Fibroblast of peridontal ligament (primary cell): ENCODE data around the gene SEC24D.
"Not testable (repeated sequence)": the region's sequence is repeated elsewhere in the genome, so short reads cannot be mapped to it uniquely, and the experiment has no call there.

Experiments
- DNase-seq: peaks from one replicate; pipeline ENCODE4 v3.0.0-alpha.2; 2010; ENCODE audit errors: extremely low read depth

The SEC24D gene

GRCh38 chr4:118810991-118811764 lies 24.7 kb downstream of the SEC24D start:
- DNase-seq = peak; percentile 89

- no peak for DNase-seq
These were observed 28.3 kb downstream of the SEC24D start for GRCh38 chr4:118807659-118808058.

GRCh38 chr4:118803253-118803652 lies 32.7 kb downstream of the SEC24D start:
- DNase-seq = no peak

- no peak for DNase-seq
These were observed 33.9 kb downstream of the SEC24D start for GRCh38 chr4:118801895-118802575.

GRCh38 chr4:118799231-118799942 lies 36.5 kb downstream of the SEC24D start:
- no peak for DNase-seq

- DNase-seq = no peak
These were observed 37.3 kb downstream of the SEC24D start for GRCh38 chr4:118798658-118799057.

- no peak for DNase-seq
These were observed 38.3 kb downstream of the SEC24D start for GRCh38 chr4:118797558-118798142.

- DNase-seq = not testable (repeated sequence)
These were observed 44.1 kb downstream of the SEC24D start for GRCh38 chr4:118791690-118792446.

- no peak for DNase-seq
These were observed 45.4 kb downstream of the SEC24D start for GRCh38 chr4:118790544-118790943.

GRCh38 chr4:118788911-118789310 lies 47.0 kb downstream of the SEC24D start:
- no peak for DNase-seq

- DNase-seq = no peak
These were observed 48.0 kb downstream of the SEC24D start for GRCh38 chr4:118787844-118788380.

- DNase-seq = peak; percentile 44
These were observed 51.1 kb downstream of the SEC24D start for GRCh38 chr4:118784776-118785175.

- peak; percentile 89 for DNase-seq
These were observed 52.0 kb downstream of the SEC24D start for GRCh38 chr4:118783887-118784286.

GRCh38 chr4:118782886-118783285 lies 53.0 kb downstream of the SEC24D start:
- DNase-seq = not testable (repeated sequence)

- not testable (repeated sequence) for DNase-seq
These were observed 58.3 kb downstream of the SEC24D start for GRCh38 chr4:118777649-118778048.

- DNase-seq = not testable (repeated sequence)
These were observed 58.8 kb downstream of the SEC24D start for GRCh38 chr4:118776955-118777640.

- DNase-seq = peak; percentile 67
These were observed 59.6 kb downstream of the SEC24D start for GRCh38 chr4:118776157-118776954.

GRCh38 chr4:118775405-118775804 lies 60.5 kb downstream of the SEC24D start:
- no peak for DNase-seq

- DNase-seq = no peak
These were observed 60.9 kb downstream of the SEC24D start for GRCh38 chr4:118774989-118775388.

GRCh38 chr4:118774321-118774720 lies 61.6 kb downstream of the SEC24D start:
- no peak for DNase-seq
